Fibroblast of peridontal ligament (primary cell): Measurements from ENCODE around the gene IL22RA2.
A peak's percentile ranks its signal among the peaks of the same experiment; 100 is the strongest.
"Not testable (repeated sequence)": the region's sequence is repeated elsewhere in the genome, so short reads cannot be mapped to it uniquely, and the experiment has no call there.

Experiments used
- DNase-seq: peaks from one replicate; pipeline ENCODE4 v3.0.0-alpha.2; 2010; ENCODE audit errors: extremely low read depth

IL22RA2 gene, protein sequence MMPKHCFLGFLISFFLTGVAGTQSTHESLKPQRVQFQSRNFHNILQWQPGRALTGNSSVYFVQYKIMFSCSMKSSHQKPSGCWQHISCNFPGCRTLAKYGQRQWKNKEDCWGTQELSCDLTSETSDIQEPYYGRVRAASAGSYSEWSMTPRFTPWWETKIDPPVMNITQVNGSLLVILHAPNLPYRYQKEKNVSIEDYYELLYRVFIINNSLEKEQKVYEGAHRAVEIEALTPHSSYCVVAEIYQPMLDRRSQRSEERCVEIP

DNA sequence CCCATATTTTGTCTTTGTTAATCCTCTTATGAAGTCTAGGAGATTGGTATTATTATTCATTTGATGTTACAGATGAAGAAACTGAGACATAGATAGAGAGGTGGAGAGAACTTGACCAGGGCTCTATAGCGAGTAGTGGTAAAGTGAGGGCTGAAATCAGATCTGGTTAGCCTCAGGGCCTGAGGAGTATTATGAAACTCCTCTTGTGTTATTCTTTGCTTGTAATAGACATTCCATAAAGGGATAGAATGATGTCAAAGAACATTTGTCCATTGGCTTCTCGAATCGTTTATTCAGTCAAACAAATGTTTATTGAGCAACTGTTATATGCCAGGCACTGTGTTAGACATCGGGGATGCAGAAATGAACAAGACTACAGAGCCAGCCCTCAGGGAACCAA lies at the start of gene IL22RA2:
TSS of gene IL22RA2 (minus strand) at position 144 of the 400 bp plus-strand sequence. CDS start 11,895 bp downstream, outside the sequence.
- DNase-seq: no peak

DNA sequence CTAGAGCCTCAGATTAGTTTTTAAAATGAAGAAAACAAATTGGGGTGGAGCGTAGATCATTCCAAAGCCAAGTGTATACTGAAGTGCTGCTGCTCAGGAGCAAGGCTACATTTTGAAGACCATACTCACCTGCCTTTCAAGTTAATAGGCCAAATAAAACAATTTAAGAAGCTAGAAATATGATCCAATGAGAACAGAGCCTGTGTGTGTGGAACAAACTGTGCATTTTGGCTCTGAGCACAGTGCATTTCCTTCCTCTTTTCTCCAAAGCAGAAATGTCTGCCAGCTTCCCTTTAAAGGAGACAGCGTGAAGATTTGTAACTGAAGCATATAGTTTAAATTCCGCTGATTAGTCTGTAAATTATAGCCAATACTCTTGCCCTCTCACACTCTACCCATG lies 48.9 kb upstream of the IL22RA2 start:
- no peak for DNase-seq

DNA sequence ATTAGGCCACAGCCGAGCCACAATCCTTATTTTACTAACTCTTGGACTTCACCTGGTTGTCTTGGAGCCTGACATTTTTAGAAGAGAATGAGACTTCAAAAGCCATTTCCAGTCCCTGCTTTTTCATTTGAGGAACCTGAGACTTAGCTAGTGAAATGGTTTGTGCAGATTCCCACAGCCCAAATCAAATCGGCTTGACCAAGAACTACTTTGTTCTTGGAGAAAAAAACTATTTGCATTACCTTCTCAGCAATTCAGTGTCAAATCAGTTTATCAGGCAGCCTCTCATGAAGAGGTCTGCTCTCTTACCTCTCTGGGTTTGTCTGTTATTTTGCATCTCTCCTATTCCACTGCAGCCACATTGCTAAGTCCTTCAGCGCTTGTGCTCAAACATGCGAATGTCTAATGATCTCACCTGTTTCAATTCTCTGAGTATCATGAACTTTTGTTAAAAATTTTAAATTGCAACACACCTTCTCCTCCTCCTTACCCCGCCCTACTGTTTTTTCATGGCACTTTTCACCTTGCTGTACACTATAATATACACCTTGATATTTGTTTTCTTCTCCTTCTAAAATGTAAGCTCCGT lies 46.3 kb upstream of the IL22RA2 start:
- no peak for DNase-seq

DNA sequence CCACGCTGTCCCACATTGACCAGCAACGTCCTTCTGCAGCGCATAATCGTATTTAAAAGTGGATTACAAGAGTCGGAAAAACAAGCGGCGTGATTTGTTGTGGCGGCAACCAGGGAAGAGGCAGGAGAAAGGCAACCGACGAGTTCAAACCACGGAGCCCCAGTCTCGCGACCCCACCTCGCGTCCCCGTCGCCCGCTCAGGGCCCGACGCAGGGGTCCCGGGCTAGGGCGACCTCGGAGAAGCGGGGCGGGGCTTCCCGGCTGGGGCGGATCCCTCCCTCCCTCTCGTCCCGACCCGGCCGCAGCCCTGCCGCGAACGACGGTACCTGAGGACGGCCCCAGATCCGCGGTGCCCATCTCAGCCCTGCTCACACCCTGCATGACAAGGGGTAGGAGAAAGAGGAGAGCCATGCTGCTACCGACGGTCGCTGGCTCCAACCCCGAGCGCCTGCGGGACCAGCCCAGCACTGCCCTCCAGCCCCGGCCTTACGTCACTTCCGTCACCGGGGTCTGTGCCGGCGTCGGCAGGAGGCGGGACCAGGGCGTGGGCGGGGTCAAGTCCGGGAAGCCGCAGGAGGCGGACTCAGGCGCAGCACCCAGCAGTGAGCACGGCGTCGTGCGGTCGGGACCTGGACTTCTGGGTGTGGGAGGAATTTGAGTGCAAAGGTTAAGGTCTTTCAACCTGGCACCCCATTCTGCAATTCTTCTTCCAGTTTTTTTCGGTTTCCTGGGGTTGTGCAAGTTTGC lies 45.6 kb upstream of the IL22RA2 start, which contains the start of gene IFNGR1:
TSS of gene IFNGR1 (minus strand) at position 469 of the 747 bp plus-strand sequence. CDS start at position 411, 58 bp downstream.
- peak; percentile 83 for DNase-seq

DNA sequence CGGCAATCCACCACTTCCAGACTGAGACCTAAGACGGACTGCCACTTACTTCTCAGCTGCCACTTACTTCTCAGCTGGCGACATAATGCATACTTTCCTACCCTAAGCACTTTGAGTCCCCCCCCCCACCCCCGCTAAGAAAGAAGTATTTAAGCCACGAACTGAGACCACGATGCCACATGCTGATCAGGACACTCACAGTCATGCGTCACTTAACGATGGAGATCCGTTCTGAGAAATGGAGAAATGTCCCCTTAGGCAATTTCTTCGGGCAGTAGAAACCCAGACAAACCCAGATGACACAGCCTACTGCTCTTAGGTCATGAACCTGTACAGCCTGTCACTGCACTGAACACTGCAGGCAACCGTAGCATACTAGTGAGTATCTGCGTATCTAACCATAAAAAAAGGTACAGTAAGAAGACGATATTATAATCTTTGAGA lies 45.1 kb upstream of the IL22RA2 start:
- DNase-seq: peak; percentile 48

DNA sequence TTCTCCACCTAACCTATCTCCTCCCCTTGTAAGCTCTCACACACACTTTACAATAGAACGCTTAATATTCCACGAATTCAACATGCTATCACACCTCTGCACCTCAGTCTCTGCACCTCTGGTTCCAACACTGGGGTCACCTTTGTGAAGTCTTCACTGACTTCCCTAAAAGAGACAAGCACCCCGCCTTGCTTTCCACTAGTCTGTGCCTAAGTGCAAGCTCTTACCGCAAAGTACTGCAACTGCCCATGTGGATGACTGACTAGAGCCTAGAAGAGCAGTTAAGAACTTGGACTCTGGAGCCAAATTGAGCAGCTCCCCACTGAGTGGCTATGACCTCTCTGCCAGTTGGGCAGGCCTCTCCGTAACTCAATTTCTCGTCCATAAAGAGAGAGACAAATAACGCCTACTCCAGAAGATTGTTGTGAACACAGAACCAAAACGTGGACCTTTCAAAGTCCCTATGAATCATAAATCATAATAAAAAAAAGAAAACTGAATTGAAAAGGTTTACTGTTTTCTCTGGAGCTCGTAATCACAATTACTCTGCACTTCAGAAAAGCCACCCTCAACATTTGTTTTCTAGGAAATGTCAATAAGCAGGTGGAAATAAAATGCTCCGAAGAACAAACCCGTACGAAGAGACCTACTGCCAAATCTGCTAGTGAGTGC lies 44.5 kb upstream of the IL22RA2 start:
- peak; percentile 57 for DNase-seq

DNA sequence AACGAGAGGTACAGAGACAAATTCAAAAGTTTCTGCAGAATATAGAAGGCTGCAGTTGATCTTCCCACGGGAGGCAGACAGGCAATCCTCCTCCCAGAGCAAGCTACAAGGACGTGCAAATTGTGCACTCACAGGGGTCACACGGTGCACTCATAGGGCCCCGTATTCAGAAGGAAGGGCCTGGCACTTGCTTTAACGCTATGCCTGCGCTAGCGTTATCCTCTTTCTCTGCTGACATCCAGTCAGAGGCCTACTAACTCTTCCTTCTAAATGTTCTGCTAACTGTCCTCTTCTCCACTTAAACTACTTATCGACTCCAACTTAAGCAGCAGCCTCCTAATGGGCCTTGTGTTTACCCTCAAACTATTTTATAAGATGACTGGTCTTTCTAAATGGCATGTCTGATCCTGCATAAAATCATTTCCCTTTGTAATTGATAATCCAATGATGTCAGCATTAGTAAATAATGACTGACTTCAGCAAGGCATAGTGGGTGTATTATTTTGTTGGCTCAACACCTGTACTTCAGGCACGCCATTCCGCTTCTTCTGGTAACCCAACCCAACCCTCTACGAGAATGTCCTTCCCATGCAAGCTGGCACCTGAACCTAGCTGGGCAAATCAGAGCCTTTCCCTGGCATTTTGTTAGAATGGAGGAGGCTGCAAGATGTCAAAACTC lies 43.6 kb upstream of the IL22RA2 start:
- no peak for DNase-seq

DNA sequence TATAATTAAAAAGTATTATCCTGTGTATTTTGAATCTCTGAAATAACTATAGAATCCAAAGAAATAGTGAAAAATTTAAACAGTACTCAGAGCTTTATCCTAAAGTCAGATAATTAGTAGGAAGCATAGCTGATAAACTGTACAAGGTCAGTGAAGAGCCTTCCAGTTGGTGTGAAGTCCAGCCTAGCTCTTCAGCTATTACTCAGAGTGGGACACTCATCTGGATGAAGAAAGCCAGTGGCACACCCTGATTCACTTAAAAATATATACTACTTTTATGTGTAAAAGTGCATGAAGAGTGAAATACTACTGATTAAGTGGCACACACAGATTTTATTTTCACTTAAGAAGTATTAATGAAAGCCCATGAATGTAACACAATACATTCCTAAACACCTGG lies 42.7 kb upstream of the IL22RA2 start:
- DNase-seq: no peak

DNA sequence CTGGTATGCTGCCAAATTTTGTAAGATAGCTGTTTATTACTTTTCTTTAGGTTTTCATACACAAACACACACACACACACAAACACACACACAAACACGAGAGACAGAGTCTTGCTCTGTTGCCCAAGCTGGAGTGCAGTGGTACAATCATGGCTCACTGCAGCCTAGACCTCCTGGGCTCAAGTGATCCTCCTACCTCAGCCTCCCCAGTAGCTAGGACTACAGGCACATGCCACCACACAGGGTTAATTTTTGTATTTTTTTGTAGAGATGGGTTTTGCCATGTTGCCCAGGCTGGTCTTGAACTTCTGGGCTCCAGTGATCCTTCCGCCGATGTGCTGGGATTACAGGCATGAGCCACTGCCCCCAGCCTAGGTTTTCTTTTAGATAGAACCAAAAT lies 42.2 kb upstream of the IL22RA2 start:
- not testable (repeated sequence) for DNase-seq

DNA sequence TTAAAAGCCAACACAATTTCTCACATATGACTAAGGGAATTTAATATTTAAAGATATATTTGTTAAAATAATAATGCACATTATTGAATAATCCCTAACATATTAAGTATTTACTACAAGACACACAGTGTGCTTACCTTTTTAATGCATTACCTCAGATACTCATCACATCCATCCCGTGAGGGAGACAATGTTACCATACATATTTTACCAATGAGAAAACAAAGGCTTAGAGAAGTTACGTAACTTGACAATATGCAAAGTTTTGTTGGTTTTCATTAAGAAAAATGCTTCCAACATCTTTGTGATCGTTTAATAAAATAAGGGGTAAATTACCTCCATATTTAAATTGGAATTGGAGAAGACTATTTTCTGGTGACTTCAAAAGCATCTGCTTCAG lies 41.5 kb upstream of the IL22RA2 start:
- no peak for DNase-seq

DNA sequence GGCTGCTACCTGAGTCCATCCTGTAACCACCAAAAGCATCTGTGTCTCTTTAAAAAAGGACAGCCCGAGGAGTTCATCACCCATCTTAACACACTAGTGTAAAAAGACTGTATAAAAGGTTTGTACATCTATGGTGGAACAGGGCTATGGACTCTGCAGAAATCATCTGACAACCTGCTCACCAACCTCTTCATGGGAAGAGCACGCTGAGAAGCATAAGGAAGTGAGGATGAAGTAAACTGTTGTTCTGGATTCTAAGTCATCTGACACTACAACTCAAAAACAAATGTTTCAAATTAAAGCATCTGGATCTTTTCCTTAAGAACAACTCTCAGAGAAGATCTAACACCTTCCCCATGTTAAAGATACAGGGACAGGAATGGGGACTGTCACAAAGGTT lies 40.4 kb upstream of the IL22RA2 start:
- no peak for DNase-seq

DNA sequence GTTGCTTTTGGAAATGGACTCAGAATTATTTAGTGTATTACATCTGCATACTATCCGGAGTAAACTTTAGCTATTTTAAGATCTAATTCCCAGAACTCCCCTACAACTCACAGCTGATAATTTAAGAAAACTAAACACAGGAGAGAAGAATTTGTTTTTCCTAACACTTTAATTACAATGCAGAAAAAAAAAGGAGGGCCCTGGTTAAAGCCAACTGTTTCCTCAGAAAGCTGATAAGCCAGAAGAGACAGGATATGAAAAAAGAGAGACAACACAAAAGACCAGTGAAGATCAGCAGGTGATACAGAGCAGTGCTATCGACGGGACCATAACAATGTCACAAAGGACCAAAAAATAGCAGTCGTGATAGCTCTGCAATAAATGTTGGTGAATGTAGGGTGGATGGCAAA lies 39.9 kb upstream of the IL22RA2 start:
- peak; percentile 55 for DNase-seq

DNA sequence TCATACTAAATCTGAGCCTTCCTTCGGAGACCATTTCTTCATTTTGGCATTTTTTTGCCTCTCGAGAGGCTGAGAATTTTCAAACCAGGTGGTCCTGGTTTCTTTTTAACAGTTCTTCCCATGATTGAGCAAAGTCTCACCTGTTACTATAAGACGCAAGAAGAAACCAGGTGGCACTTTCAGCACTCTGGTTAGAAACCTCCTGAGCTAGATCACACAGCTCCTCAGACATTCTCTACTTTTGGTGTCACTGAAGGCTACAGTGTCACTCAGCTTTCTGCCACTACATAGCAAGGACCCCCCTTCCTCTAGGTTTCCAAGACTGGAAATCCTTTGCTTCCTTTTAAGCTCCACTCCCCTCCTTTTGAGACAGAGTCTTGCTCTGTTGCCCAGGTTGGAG lies 38.5 kb upstream of the IL22RA2 start:
- DNase-seq: no peak

DNA sequence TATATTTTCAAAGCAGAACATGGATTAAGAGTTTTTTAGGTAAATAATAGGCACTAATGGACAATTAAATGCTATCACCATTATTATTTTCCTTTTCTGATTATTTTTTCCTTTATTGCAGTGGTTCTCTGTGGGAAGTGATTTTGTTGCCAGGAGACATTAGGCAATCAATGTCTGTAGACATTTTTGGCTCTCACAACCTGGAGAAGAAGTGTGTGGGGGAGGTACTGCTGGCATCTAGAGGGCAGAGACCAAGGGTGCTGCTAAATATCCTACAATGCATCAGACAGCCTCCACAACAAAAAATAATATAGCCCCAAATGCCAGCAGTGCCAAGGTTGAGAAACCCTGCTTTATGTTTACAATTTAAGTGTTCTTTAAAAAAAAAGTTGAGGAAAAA lies 37.5 kb upstream of the IL22RA2 start:
- peak; percentile 58 for DNase-seq

DNA sequence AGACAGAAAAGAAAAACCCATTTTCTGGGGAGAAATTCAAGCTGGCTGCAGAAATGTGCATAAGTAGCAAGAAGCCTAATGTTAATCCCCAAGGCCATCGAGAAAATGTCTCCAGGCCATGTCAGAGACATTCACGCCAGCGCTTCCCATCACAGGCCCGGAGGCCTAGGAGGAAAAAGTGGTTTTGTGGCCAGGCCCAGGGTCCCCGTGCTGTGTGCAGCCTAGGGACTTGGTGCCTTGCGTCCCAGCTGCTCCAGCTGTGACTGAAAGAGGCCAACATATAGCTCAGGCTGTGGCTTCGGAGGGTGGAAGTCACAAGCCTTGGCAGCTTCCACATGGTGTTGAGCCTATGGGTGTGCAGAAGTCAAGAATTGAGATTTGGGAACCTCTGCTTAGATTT lies 34.8 kb upstream of the IL22RA2 start:
- no peak for DNase-seq

DNA sequence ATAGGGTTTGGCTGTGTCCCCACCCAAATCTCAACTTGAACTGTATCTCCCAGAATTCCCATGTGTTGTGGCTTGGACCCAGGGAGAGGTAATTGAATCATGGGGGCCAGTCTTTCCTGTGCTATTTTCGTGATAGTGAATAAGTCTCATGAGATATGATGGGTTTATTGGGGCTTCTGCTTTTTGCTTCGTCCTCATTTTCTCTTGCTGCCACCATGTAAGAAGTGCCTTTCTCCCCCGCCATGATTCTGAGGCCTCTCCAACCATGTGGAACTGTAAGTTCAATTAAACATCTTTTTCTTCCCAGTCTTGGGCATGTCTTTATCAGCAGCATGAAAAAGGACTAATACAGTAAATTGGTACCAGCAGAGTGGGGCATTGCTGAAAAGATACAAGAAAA lies 34.0 kb upstream of the IL22RA2 start:
- not testable (repeated sequence) for DNase-seq

DNA sequence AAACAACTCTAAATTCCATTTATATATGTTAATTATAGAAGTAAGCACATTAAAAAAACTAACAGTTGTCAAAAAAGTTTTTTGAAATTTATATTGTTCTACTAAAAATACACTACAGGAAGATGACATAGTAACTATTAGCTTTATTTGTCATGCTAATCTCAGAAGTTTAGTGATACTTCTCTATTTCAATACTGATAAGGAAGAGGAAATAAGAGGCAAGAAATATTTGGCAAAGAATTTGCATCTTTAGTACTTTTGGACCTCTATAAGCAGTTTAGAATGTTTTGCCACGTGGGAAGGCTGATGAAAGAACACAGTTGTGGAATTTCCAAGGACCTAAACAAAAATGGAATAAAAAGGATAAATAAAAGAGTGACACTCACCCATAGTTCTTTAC lies 33.1 kb upstream of the IL22RA2 start:
- no peak for DNase-seq

DNA sequence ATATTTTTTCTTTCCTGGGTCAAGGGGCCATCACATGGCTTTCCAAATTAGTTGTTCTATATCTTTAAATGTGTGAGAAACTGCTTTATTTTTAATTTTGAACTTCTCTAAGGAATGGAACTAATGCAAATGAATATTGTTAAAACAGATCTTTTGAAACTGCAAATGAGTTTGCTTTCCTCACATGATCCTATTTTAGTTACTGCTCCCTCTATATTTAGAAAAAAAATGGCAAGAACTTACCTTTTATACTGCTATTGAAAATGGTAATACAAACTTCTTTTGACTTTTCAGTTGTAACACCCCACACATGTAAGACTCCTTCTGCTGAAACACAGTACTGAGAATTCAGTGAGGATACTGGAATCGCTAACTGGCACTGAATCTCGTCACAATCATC lies 29.8 kb upstream of the IL22RA2 start:
- DNase-seq: no peak

DNA sequence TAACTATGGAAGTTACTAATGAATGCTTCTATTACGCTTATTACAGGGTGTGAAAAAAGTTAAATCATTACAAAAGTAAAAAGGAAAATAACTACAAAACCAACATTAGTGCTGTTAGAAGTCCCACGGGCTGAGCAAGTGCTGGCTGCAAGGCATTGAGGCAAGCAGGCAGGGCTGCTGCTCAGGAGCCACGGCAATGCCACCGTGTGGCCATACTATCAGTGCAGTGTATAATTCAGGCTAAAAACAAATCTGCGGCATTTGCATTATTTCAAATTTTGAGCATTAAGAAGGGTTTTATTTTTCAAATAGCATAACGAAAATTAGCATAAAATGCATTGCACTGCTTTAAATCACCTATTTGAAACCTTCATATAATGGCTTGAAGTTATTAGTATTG lies 28.6 kb upstream of the IL22RA2 start:
- DNase-seq: no peak

DNA sequence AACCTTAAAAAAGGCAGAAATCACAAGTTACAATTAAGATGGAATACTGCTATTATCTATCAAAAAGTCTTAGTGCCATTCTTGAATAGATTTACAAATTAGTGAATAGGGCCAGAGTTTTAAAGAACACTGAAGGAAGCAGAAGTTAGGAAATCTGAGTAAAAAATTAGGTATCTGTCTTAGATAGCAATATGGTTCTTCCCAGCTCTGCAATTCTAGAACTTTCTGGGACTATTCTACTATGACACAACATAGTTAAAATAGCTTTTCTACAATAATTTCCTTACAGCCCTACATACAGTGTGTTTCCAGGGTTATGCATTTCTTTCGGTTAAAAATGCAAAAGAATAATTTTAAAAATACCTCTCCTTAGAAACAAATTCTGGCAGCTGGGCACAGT lies 27.6 kb upstream of the IL22RA2 start:
- DNase-seq: no peak

DNA sequence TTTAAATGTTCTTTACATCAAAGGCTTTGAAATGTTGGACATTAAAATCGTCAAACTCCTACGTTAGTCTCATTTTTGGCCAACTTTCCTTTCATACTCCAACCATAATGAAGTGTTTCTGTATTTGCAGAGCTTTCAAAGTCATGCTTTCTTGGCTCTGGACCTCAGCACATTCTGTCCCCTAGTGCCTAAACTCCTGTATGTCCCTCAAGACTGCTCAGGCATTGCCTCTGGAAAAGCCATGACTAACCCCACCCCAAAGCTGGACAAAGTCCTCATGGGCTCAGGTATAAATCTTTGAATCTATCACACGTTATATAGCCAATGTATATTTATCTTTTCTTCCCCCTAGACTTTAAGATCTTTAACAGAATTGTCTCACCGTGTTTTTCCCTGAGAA lies 26.8 kb upstream of the IL22RA2 start:
- no peak for DNase-seq
